HG03439 (cell line): ENCODE results near the gene GRK5.
A peak's percentile ranks its signal among the peaks of the same experiment; 100 is the strongest.

Experiments
- ATAC-seq: cut with Tn5 transposase; IDR thresholded peaks from one replicate; pipeline ENCODE4 v1.9.1; 2021; ENCODE audit warnings: mild to moderate bottlenecking, moderate library complexity; ENCODE audit not compliant: unreplicated experiment

Gene GRK5

GRCh38 chr10:119292968-119293760 lies 85.8 kb downstream of the GRK5 start:
- ATAC-seq: no peak

- no peak for ATAC-seq
Observed at GRCh38 chr10:119296703-119297102, 89.3 kb downstream of the GRK5 start.

GRCh38 chr10:119297207-119297968 lies 90.0 kb downstream of the GRK5 start:
- no peak for ATAC-seq

GRCh38 chr10:119298810-119299209 lies 91.4 kb downstream of the GRK5 start:
- ATAC-seq: no peak

GRCh38 chr10:119299531-119299930 lies 92.2 kb downstream of the GRK5 start:
- no peak for ATAC-seq

- no peak for ATAC-seq
Observed at GRCh38 chr10:119301397-119301796, 94.0 kb downstream of the GRK5 start.

GRCh38 chr10:119302172-119302571 lies 94.8 kb downstream of the GRK5 start:
- ATAC-seq: no peak

- no peak for ATAC-seq
Observed at GRCh38 chr10:119302591-119303253, 95.4 kb downstream of the GRK5 start.

GRCh38 chr10:119303886-119304285 lies 96.5 kb downstream of the GRK5 start:
- no peak for ATAC-seq

GRCh38 chr10:119304541-119304940 lies 97.2 kb downstream of the GRK5 start:
- no peak for ATAC-seq

- peak; percentile 57 for ATAC-seq
Observed at GRCh38 chr10:119305860-119306513, 98.6 kb downstream of the GRK5 start.

- ATAC-seq: peak; percentile 64
Observed at GRCh38 chr10:119306514-119306951, 99.2 kb downstream of the GRK5 start.

- ATAC-seq: no peak
Observed at GRCh38 chr10:119306986-119307392, 99.6 kb downstream of the GRK5 start.

GRCh38 chr10:119308089-119308488 lies 100.7 kb downstream of the GRK5 start:
- ATAC-seq: no peak

- no peak for ATAC-seq
Observed at GRCh38 chr10:119308551-119309422, 101.4 kb downstream of the GRK5 start.

- peak; percentile 30 for ATAC-seq
Observed at GRCh38 chr10:119309423-119309770, 102.0 kb downstream of the GRK5 start.

- ATAC-seq: no peak
Observed at GRCh38 chr10:119310806-119311205, 103.4 kb downstream of the GRK5 start.

- no peak for ATAC-seq
Observed at GRCh38 chr10:119312241-119312640, 104.9 kb downstream of the GRK5 start.

GRCh38 chr10:119313024-119313423 lies 105.7 kb downstream of the GRK5 start:
- no peak for ATAC-seq

- peak; percentile 57 for ATAC-seq
Observed at GRCh38 chr10:119313644-119314043, 106.3 kb downstream of the GRK5 start.
